GM12874 (cell line): ENCODE data around the gene TTLL13.

Experiments used
- CTCF ChIP-seq: IDR thresholded peaks from 2 replicates; pipeline ENCODE4 v1.5.1; 2011; ENCODE audit warnings: low read depth, mild to moderate bottlenecking, control low read depth, low read length, moderate library complexity; ENCODE audit not compliant: insufficient read depth

The TTLL13 gene

DNA sequence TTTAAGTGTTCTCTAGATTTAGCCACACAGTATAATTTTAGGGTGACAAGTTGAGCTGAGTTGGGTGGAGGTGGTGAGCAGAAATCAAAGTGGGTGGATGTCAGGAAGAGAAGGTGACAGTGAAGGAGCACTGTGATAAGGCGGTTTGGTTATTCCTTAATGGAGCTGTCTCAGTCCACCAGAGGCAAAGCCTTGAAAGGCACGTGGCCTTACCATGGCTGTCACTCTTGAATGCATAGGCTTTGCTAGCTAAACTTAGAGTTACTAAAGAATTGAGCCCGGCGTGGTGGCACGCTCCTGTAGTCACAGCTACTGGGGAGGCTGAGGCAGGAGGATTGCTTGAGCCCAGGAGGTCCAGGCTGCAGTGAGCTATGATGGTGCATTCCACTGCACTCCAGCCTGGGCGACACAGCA is 560 bp upstream of the TTLL13 start:
- no peak for TF ChIP-seq CTCF

DNA sequence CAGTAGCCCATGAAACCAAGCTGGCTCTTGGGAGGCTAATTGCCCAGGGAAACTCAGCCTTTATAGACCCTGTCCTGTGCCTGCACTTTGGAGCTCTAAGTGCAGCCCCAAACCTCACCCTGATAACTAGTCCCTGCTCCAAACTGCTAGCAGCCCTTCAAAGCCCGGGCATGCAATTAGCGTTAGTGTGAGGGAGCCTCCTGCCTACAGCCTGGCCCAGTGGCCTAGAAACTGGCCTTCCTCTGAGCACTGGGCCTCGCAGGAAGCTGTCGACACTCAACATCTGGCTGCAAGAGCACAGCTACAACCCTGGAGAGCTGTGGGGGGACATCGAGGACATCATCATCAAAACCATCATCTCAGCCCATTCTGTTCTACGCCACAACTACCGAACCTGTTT is 8.4 kb downstream of the TTLL13 start:
- no peak for TF ChIP-seq CTCF

DNA sequence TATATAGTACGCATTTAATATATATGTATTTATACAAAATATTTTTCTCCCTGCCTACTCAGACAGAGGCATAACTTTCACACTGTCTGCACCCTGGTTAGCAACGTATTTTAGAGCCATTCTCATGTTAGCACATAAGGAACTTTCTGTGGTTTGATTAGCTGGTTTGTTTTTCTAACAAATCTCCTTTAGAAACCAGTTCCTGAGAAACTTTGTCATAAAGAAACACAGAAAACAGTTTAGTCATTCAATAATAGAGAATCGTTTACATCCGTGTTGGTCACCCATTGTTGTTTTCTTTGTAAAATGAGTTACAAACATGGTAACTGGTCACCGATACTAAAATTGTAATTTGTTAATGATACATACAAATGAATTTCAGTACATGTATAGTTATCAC is 10.2 kb downstream of the TTLL13 start:
- TF ChIP-seq CTCF, result no peak

- TF ChIP-seq CTCF, result no peak
Observed at GRCh38 chr15:90261811-90262210, 12.5 kb downstream of the TTLL13 start.

DNA sequence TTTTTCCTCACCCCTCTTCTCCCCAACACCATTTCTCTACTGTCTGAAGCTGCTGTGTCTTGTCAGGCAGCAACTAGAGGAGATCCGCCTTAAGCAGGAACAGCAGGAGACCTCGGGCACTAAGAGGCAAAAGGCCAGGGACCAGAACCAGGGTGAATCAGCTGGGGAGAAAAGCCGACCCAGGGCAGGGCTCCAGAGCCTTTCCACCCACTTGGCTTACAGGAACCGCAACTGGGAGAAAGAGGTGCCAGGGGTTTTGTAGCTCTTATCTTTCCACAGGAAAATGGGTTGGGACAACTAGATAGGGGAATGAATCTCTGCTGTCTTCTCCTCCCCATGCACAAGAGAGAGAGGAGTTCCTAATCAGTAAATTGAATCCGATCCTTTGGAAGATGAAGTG is 13.1 kb downstream of the TTLL13 start:
- TF ChIP-seq CTCF, result no peak

DNA sequence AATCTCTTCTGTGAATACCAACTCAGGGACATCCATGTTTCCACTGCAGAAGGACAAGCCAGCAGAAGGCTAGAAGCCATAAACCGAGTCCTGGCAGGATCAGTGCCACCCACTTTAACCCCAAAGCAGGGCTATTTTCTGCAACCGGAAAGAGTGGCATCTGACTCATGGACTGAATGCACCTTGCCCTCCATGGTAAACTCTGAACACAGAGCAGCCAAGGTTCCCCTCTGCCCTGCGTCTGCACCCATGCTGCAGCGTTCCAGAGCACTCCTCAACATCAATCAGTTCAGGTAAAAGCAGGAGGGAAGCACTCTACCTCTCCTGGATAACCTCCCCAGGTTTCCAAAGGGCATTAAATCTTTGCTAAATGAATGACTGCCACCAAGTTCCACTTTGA is 15.3 kb downstream of the TTLL13 start:
- no peak for TF ChIP-seq CTCF

- no peak for TF ChIP-seq CTCF
Observed at GRCh38 chr15:90265271-90266060, 16.1 kb downstream of the TTLL13 start, which contains the start of gene NGRN. NGRN (plus strand) TSS chr15:90265672; CDS start chr15:90265713, 41 bp downstream.
